Neural cell (in vitro differentiated cells): Measurements from ENCODE around the gene ACAD11.

ENCODE experiments used
- CTCF ChIP-seq: fragments of 450-650 bp; IDR thresholded peaks from 2 replicates; pipeline ENCODE4 v1.5.1; 2014; ENCODE audit warnings: antibody characterized with exemption, mild to moderate bottlenecking, moderate library complexity; ENCODE audit not compliant: poor library complexity, severe bottlenecking
- EP300 ChIP-seq: fragments of 450-650 bp; conservative IDR thresholded peaks from 2 replicates; pipeline ENCODE4 v1.6.1; 2014; ENCODE audit warnings: antibody characterized with exemption, mild to moderate bottlenecking, moderate library complexity; ENCODE audit not compliant: poor library complexity, severe bottlenecking
- EZH2 ChIP-seq: fragments of 200-600, 300-800 bp; shearing (Covaris generic), sonication (generic); IDR thresholded peaks from 2 replicates; pipeline ENCODE4 v1.6.1; 2014; ENCODE audit warnings: antibody characterized with exemption, low read length, borderline replicate concordance, mild to moderate bottlenecking; ENCODE audit not compliant: insufficient read depth, poor library complexity, severe bottlenecking
- POLR2AphosphoS5 ChIP-seq: IDR thresholded peaks from 2 replicates; pipeline ENCODE4 v1.6.1; 2012
- RAD21 ChIP-seq: fragments of 450-650 bp; conservative IDR thresholded peaks from 2 replicates; pipeline ENCODE4 v1.6.1; 2014; ENCODE audit warnings: antibody characterized with exemption, mild to moderate bottlenecking, moderate library complexity
- REST ChIP-seq: IDR thresholded peaks from 2 replicates; pipeline ENCODE4 v1.6.1; 2012; ENCODE audit warnings: borderline replicate concordance
- SMC3 ChIP-seq: fragments of 450-650 bp; conservative IDR thresholded peaks from 2 replicates; pipeline ENCODE4 v1.6.1; 2014; ENCODE audit warnings: antibody characterized with exemption, mild to moderate bottlenecking, moderate library complexity; ENCODE audit not compliant: poor library complexity
- TAF1 ChIP-seq: IDR thresholded peaks from 2 replicates; pipeline ENCODE4 v1.6.1; 2012; ENCODE audit warnings: low read depth

GRCh38 chr3:132626955-132627354, 32.7 kb downstream of the ACAD11 start:
- TF ChIP-seq REST (no peak), CTCF (no peak), RAD21 (no peak), EP300 (no peak), POLR2AphosphoS5 (no peak), SMC3 (no peak), EZH2 (no peak), TAF1 (no peak)
